Measurements from ENCODE around the gene STIM1. TPM values are rescaled to one million over a fixed set of nuclear protein-coding genes. Genes with fewer than 3 reads are reported as not detected.

Gene STIM1
- total RNA-seq, 3 donors from 2014 or later (not counting 1 experiment from before 2014, with no cell fraction given) = 171 to 187 (median 175) TPM

- DNase-seq = no peak
- intact Hi-C loops (cut with micrococcal nuclease) = no loop called here
Measured at GRCh38 chr11:3959015-3959902, 103.8 kb downstream of the STIM1 start.

GRCh38 chr11:3959903-3960265 is 104.4 kb downstream of the STIM1 start:
- Histone ChIP-seq H3K27me3 (ENCODE audit: control insufficient read depth, insufficient read depth, low read length) (no peaks in the 10 kb centered on the region), H3K36me3 (ENCODE audit: control insufficient read depth, insufficient read depth, low read length) (no peaks in the 10 kb centered on the region), H3K27ac (ENCODE audit: low read length) (no peak overlapping the region), H3K4me3 (ENCODE audit: low read length) (no peak overlapping the region), H3K4me1 (ENCODE audit: control insufficient read depth, insufficient read depth, low read length) (peaks cover 6% of the 10 kb centered on the region), H3K9me3 (ENCODE audit: control insufficient read depth, insufficient read depth, low read length) (no peaks in the 10 kb centered on the region)
- Mint-ChIP-seq H3K27me3 (ENCODE audit: low read depth in 2 of 2) (no peaks in the 10 kb centered on the region), H3K4me3 (no peak overlapping the region), H3K27ac (peak overlapping the region; percentile 19 to 33), H3K36me3 (no peaks in the 10 kb centered on the region), H3K4me1 (peaks cover 64 to 71% of the 10 kb centered on the region in 2 donors), H3K9me3 (no peaks in the 10 kb centered on the region)
- no peak for ATAC-seq
- no peak for TF ChIP-seq CTCF (IDR thresholded peaks at IDR 0.05)
- no peak for DNase-seq
- intact Hi-C loops (cut with micrococcal nuclease) = no loop called here

More at GRCh38 chr11:3959015-3959902, 103.8 kb downstream of the STIM1 start:
- ATAC-seq = no peak
- peak overlapping the region; percentile 19 to 33 for H3K27ac Mint-ChIP-seq
- Histone ChIP-seq H3K4me1 (ENCODE audit: control insufficient read depth, insufficient read depth, low read length) (peaks cover 6% of the 10 kb centered on the region), H3K36me3 (ENCODE audit: control insufficient read depth, insufficient read depth, low read length) (no peaks in the 10 kb centered on the region), H3K27me3 (ENCODE audit: control insufficient read depth, insufficient read depth, low read length) (no peaks in the 10 kb centered on the region), H3K9me3 (ENCODE audit: control insufficient read depth, insufficient read depth, low read length) (no peaks in the 10 kb centered on the region), H3K4me3 (ENCODE audit: low read length) (no peak overlapping the region), H3K27ac (ENCODE audit: low read length) (no peak overlapping the region)
- 91% methylated on average over 3 of the region's 5 CpGs for WGBS (ENCODE audit: insufficient coverage)
- H3K4me3 Mint-ChIP-seq = no peak overlapping the region
- H3K4me1 Mint-ChIP-seq = peaks cover 69 to 76% of the 10 kb centered on the region in 2 donors
- no peaks in the 10 kb centered on the region for H3K36me3 Mint-ChIP-seq
- no peaks in the 10 kb centered on the region for H3K27me3 Mint-ChIP-seq (ENCODE audit: low read depth in 2 of 2)
- TF ChIP-seq CTCF (IDR thresholded peaks at IDR 0.05) = no peak
- no peaks in the 10 kb centered on the region for H3K9me3 Mint-ChIP-seq

GRCh38 chr11:3962406-3962840 is 107.0 kb downstream of the STIM1 start:
- peak overlapping the region in 1 of 2 donors; percentile 54 for H3K27ac Mint-ChIP-seq
- WGBS (ENCODE audit: insufficient coverage) = no CpG with 5 or more reads among the region's 1 CpG
- intact Hi-C loops (cut with micrococcal nuclease) = no loop called here

More at GRCh38 chr11:3962406-3962840, 107.0 kb downstream of the STIM1 start:
- Histone ChIP-seq H3K4me3 (ENCODE audit: low read length) (no peak overlapping the region), H3K36me3 (ENCODE audit: control insufficient read depth, insufficient read depth, low read length) (peaks cover under 1% of the 10 kb centered on the region), H3K27ac (ENCODE audit: low read length) (no peak overlapping the region), H3K4me1 (ENCODE audit: control insufficient read depth, insufficient read depth, low read length) (peaks cover 3% of the 10 kb centered on the region), H3K27me3 (ENCODE audit: control insufficient read depth, insufficient read depth, low read length) (no peaks in the 10 kb centered on the region), H3K9me3 (ENCODE audit: control insufficient read depth, insufficient read depth, low read length) (no peaks in the 10 kb centered on the region)
- no peaks in the 10 kb centered on the region for H3K9me3 Mint-ChIP-seq
- H3K4me1 Mint-ChIP-seq = peaks cover 66 to 75% of the 10 kb centered on the region in 2 donors
- H3K4me3 Mint-ChIP-seq = no peak overlapping the region
- ATAC-seq = no peak
- no peaks in the 10 kb centered on the region for H3K27me3 Mint-ChIP-seq (ENCODE audit: low read depth in 2 of 2)
- no peaks in the 10 kb centered on the region for H3K36me3 Mint-ChIP-seq
- TF ChIP-seq CTCF (IDR thresholded peaks at IDR 0.05) = no peak
- DNase-seq = no peak
